Colon (tissue), 2 donors: ENCODE measurements around the gene TEX38.
"Not testable (repeated sequence)": the region's sequence is repeated elsewhere in the genome, so short reads cannot be mapped to it uniquely, and the experiment has no call there.

Source experiments
- FAIRE-seq: peaks from 2 replicates; lab custom pipeline; 2012; peaks lifted over from hg19 to GRCh38; lab: Jason Lieb, UNC
- donor health status: control.
- donor health status: control.

TEX38 gene

DNA sequence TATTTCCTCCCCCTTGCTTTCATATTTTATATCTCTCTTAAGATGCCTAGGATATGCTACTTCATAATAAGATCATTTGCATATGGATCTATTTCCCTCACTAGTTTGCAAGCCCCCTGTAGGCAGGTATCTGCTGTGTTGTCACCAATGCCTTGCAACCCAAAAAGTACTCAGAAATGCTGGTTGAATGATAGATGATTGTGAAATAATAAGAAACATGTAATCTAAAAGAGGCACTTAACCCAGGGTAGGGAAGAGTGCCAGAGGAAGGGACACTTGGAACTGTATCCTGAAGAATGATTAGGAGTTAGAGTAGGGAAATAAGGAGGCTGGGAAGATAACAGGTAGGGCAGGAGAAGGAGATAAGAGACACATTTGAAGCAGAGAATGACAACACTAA is 15.8 kb upstream of the TEX38 start:
- no peak for FAIRE-seq

DNA sequence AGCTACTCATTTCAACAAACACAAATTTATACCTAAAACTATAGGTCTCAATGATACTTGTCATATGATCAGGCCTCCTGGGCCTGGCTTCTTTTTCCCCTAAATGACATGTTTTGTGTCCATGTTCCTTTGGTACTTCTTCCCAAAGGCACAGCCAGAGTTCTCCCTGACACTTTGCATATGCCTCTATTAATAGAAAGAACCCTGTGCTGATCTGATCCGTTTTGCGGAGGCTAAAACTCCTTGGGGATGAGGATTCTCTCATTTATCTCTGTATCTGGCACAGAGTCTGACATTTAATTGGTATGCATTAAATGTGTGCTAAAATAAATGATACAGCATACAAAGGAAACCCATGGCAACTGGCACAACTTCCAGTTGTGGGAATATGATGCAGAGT is 15.0 kb upstream of the TEX38 start:
- no peak for FAIRE-seq

DNA sequence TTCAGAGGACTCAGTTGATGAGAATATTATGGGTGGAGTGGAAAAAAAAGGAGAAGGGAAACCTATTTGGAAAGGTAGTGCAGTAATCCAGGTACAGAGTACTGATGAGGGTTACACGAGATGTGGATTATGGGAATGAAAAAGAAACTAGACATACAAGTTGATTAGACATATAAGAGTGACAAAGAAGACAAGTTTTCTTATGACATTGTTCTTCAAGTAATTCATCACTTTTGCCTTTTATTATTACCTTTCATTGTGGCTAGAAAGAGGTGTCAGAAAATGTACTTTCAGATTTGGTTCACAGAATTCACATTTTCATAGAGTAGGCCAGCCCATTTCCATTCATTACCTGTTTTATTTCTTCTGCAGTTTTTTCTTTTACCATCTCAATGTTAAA is 13.9 kb upstream of the TEX38 start:
- FAIRE-seq: no peak

DNA sequence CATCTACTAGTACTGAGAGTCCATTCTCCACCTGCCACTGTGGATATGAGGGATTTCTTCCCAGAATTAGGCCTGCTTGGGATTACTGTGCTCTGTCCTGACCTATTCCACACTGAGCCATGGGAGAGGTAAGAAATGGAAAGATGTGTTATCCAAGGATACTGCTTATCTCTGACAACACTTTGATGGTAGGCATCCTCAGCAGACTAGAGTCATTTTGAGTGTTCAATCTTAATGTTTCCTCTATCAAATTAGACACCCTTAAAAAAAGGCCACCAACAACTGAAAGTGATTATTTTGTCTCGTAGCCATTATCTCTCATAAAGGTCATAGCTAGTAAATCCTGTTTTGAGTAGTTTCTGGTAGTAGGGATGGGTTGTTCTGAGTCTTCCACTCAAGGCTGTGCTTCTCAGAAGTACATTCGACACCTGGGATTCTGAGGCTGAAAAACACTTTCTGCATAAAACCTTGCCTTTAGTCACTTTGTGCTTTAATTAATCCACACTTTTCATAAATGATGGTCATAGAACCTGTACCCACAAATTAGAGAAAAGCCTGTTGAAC is 12.3 kb upstream of the TEX38 start:
- FAIRE-seq: no peak

DNA sequence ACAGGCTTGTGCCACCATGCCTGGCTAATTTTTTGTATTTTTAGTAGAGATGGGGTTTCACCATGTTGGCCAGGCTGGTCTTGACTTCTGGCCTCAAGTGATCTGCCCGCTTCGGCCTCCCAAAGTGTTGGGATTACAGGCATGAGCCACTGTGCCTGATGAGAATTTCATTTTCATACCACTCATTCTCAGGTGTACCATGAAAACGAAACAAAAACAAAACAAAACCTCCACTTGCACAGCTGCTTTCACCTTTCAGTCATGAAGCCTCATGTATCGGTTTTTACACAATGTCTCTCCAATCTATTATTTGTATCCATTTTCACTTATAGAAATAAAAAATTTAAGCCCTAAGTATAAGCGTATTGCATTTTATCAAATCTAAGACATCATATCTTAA is 11.5 kb upstream of the TEX38 start:
- FAIRE-seq: not testable (repeated sequence)

DNA sequence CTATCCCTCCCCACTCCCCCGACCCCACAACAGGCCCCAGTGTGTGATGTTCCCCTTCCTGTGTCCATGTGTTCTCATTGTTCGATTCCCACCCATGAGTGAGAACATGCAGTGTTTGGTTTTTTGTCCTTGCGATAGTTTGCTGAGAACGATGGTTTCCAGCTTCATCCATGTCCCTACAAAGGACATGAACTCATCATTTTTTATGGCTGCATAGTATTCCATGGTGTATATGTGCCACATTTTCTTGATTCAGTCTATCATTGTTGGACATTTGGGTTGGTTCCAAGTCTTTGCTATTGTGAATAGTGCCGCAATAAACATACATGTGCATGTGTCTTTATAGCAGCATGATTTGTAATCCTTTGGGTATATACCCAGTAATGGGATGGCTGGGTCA is 8.7 kb upstream of the TEX38 start:
- FAIRE-seq: not testable (repeated sequence)

DNA sequence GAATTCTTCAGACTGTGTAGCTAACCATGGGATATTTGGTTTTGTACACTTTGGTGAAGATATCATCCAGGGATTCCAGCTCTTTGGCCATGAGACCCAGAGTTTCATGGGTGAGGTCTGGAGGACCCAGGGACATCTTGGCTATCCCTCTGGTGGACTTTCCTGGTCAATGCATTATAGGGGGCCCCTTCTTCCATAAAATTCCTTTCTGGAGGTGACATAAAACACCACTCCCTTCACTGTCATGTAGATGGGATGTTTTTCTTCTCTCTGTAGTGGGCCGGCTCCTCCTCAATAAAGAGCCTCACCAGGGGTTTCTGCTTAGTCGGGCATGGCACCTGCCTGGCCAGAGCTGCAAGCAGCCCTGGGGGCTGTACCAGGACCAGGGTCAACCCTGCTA is 5.7 kb upstream of the TEX38 start:
- FAIRE-seq: no peak

DNA sequence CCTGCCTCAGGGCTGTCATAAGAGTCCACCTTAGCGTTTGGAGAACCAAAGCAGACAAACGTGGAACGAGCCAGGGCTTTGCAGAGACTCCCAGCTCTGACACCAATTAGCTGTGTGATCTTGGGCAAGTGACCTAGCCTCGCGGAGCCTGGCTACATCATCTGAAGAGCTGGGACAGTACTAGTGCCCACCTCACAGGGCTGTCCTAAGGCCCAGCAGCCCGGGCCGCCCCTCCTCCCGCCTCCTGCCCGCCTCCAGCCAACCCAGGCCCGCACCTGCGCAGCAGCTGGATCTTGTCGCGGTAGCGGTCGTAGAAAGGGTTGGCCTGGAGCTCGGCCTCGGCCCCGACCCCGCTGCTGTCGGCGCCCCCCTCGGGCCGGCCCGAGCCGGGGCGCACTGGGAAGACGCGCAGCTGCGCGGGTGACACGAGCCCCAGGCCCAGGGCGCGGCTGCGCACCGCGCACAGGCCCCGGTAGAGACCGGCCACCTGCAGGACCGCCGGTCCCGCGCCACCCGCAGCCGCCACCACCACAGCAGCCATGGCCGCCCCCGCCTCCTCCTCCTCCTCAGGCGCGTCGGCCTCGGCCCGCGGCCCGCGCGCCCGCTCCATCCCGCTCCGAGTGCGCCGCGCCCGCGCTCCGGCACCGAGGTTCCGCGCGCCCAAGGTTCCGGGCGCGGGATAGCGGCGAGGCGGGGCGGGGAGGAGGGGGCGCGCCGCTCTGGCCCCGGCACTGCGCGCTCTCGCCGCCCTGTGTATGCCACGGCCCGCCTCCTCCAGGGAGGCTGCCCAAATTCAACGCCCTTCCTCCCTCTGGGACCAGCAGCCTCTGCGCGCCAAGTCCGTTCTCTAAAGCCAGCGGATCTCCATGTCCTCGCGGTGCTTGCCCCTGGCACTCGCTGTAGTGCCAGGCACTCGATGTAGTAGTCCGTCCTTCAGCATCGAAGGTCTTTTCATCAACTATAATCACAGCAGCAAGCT is 3.6 kb upstream of the TEX38 start, which contains the start of gene ATPAF1:
Gene ATPAF1, minus strand, starts transcription at position 583 of the 979 bp plus-strand sequence. Its CDS starts 42 bp downstream, at position 541.
- no peak for FAIRE-seq

DNA sequence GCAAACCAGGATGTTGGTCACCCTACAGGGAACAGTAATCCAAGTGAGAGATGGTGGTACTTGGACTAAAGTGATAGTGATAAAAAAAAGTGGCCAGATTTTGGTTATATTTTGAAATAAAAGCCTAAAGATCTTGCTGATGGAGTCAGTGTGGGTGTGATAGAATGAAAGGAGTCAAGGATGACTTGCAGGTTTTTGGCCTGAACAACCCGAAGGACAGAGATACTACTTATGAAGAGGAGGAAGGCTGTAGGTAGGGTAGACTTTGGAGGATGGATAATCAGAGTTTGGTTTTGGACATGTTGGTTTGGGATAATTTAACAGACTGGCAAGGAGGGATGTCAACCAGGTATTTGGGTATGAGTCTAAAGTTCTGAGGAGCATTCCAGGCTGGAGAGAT is 1.5 kb upstream of the TEX38 start:
- FAIRE-seq: no peak

DNA sequence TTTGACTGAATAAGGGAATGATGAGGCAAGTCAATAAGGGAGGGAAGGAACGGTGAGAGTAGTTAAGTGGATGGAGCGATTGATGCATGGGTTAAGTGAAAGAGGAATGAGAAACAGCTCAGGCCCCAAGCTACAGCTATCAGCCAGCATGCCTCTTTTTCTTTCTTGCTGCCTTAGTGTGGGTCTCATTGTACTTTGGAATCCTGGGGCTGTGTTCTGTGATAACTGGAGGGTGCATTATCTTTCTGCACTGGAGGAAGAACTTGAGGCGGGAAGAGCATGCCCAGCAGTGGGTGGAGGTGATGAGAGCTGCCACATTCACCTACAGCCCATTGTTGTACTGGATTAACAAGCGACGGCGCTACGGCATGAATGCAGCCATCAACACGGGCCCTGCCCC is 1.0 kb downstream of the TEX38 start:
- FAIRE-seq: no peak

DNA sequence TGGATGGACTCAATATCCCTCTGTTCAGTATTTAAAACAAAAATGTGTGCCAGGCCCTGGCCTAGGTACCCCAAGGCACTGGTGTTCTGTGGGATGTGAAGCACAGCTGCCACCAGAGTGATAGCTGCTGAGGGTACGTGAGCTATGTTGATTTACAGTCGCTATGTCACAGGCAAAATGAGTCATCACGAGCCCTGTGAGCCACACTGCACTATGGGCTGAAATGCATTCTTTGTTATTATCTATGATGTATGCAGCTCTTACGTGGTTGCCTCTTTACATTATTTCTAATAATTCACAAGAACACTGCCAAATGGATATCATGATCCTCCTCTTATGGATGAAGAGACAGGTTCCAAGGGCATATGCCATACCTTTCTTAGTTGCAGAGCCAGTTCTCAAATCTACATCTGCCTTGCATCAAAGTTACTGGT is 2.1 kb downstream of the TEX38 start:
- FAIRE-seq: no peak

DNA sequence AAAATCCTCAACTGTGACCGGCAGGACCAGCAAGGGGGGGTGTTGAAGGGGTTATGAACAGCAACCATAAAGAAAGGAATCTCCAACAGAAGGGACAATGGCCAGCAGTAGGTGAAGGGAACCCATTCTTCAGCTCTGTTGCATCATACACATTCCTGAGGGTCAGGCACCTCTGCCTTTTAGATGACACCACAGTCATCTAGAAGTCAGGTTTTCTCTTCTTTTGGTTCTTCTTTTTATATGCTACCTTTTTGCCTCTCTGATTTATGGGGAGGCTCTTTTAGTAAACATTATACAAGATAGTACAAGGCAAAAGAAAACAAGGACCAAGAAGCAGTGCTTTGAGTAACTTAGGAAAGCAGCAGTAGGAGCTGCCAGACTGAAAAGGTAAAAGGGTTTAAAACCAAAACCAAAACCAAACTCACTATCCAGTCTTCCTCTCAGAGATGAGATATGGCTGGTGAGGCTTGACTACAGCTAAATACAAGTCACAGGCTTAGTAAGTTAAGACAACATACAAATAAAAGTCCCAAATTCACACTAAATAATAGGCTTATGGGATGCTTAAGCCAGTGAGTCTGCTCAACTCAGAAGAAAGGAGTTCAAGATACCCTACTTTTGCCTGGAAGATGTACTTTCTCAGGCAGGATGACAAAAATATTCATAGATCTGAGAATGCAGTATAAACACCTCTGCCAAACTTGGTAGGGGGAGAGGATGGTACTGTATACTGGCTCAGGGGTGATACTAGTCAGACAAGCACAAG is 4.1 kb downstream of the TEX38 start:
- FAIRE-seq: no peak

DNA sequence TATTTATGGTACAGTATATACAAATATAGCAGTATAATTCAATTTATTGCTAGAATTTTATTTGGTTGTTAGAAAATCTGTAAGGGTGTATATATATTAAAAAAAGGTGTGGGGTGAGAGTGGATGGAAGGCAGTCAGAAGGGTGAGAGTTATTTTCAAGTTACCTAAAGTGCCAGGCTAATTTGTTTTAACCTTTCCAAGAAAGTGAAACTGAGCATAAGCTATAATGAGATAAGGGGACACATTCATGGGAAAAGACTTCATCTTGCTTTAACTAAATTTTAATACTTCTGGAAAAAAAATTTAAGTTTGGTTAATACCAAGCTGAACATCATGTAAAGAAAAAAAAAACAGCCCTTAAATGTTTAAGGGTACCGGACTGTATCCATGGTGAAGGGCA is 4.9 kb downstream of the TEX38 start:
- FAIRE-seq: no peak

DNA sequence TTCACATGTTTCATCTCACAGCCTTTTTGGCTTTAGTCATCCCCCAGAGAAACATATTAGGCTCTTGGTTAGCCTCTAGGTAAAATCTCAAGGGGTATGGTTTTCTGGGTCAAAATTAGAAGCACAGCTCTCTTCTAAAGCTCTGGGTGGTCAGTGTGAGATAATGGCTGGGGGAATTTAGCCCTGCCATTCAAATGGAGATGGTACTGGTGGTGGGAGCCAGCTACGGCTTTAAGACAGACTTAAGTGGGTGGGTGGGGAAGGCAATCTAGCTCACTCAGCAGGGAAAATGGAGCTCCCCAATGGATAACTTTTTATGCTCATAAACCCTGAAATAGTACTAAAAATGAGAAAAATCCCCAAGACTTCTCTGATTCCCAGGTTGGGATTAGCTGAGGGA is 5.7 kb downstream of the TEX38 start:
- FAIRE-seq: no peak

DNA sequence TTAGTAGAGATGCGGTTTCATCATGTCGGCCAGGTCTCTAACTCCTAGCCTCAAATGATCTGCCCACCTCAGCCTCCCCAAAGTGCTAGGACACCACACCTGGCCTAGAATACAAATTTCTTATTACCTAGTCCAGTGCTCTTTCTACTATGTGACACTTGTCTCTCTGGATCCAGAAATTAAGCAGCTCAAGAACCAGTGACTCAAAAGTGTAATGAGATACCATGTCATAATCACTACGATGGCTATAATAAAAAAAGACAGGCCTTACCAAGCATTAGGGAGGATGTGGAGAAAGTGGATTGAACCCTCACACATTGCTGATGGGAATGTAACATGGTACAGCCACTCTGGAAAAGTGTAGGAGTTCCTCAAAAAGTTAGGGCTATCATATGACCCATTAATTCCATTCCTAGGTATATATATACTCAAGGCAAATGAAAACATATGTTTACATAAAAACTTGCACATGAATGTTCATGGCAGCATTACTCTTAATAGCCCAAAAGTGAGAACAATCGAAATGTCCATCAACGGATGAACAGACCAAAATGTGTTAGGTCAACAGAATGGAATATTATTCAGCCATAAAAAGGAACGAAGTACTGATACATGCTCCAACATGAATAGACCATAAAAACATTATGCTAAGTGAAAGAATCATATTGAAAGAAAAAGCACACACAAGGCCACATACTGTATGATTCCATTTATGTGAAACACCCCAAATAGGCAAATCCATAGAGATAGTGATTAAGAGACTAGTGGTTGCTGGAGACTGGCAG is 8.3 kb downstream of the TEX38 start:
- no peak for FAIRE-seq

DNA sequence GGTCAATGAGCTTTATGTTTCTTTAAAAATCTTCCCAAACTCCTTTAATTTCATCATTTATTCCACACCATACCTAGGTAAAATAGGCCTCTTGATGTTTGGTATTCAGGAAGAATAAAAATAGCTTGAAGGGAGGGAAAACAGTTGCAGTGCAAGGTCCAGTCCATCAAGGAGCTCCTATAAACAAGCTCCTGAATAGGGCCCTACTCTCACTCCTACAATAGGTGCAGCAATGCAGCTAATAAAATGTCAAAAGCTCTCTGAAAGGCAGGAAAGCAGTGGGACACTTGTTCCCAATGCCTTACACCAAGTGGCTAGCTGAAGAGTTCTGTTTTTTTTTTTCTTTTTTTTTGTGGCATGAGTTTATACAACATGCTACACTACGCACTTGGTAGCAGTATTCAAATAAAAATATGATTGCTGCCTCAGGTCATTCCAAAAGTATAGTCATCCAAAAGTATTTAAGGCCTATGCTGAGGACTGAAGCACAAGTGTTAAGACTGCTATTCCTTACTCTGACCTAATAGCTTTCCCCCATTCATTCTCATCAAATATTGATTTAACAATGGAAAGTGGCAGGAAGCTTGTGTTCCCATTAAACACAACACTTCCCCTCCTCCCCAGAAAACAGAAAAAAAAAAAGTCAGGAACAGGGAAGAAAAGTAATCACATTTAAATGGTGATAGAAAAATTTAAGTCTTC is 9.8 kb downstream of the TEX38 start:
- no peak for FAIRE-seq

DNA sequence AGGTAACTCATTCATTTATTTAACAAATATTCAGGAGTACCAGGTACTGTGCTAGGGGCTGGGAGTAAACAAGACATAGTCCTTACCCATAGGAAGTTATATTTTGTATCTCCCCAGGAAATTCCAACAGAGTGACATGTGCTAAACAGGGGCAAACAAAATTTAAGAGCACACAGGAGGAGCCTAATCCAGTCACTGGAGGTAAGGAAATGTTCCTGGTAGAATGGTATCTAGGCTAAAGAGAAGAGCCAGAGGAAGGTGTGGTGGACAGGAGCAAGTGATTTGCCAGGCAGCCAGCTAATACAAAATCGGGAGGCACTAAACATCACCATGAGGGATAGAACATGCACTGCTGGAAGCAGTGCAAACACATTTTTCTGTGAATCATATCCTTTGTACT is 10.4 kb downstream of the TEX38 start:
- no peak for FAIRE-seq

DNA sequence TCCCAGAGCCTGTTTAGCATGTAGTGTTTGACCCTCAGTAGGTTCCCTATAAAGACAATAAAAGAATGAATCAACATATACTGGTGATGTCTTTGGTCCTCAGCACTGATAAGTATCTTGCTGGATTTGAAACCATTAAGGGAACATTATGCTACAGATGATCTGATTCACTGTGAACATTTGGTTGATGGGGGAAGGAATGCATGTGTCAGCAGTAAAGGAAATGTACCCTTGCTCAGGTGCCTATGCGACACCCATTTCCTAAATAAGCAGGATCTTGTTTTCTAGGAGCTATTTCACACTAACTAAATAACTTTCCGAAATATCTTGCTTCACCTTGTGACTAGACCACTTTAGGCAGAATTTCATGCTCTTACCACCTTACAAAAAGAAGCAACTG is 13.0 kb downstream of the TEX38 start:
- FAIRE-seq: no peak

DNA sequence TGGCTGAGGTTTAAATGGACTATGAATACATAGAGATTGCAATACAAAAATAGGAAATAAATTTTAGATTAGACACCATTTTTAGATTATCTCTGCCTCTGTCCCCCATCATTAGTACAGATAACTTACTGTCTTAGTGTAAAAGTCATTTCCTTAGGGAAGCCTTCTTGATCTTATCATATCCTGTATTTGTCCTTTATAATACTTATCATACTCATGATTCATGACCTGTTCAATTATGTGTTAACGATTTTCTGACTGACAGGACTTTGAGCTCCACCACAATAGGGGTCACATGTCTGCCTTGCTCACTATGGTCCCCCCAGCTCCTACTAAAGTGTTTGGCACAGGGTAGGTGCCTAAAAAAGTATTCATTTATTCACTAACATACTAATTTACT is 14.6 kb downstream of the TEX38 start:
- FAIRE-seq: no peak

DNA sequence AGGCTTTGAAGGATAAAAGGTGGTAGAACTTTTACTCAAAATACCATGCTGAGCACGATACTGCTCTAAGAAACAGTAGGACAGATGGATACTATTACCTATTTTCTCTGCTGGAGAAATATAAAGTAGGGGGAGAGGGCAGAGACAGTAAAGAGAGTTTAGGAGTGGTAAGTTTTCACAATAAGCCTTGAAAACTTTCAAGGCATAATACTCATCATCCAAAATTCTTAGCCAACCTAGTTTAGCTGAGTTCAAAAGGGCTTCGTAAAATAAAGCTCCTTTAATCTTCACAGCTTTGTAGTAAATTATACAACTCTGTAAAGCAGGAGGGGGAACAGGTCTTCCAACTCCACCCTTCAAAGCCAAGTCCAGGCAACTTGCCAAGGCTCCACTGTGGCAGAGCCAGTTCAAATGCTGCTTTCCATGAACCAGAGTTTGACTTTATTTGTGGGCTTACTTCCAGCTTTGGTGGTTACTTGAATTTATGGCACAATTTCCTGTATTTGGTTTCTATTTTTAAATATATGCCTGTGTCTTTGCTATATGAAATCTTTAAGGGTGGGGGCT is 15.5 kb downstream of the TEX38 start:
- FAIRE-seq: no peak

DNA sequence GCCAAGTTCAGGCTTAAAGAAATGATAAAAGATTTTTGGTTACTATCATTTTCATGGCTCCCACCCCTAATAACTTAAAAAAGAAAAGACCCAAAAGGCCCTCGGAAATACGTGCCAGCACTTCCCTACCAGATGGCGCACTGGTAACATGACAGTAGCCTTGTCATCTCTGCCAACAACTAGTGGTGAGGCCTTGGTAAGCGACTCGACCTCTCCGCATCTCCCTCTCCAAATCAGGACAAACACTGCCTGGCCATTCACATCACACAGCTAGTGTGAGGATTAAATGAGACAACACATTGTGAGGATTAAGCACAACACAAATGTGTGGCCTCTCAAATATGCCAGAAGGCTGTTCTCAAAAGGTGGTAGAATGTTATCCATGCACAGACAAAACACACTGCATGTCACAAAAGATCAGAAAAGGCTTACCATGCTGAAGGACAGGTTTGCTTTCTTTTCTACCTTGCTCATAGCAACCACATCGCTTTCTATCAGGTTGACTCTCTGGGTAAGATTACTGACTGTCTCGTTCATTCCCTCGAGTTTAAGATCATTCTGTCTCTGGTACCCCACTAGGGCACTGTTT is 16.4 kb downstream of the TEX38 start:
- no peak for FAIRE-seq
